H1 (cell line): ENCODE results near the gene GLT8D2. TPM values are rescaled to one million over a fixed set of nuclear protein-coding genes. Genes with fewer than 3 reads are reported as not detected.

Source experiments
- CHD1 ChIP-seq: IDR thresholded peaks from 2 replicates; pipeline ENCODE4 v1.6.1; 2012; ENCODE audit warnings: low read depth, low read length, improper control_type of control experiment
- CREB1 ChIP-seq: IDR thresholded peaks from 2 replicates; pipeline ENCODE4 v1.6.1; 2012; ENCODE audit warnings: inconsistent platforms
- JUND ChIP-seq: IDR thresholded peaks from 2 replicates; pipeline ENCODE4 v1.6.1; 2011; ENCODE audit warnings: mild to moderate bottlenecking, improper control_type of control experiment, low read length
- polyA plus RNA-seq, 7 experiments: library from polyadenylated mRNA; depleted of rRNA in 3 of 7; stranded (reverse) in 5 of 7; unstranded in 2 of 7; fragments of >200 nt in 5 of 7; fragments of 200-250 nt in 2 of 7; gene quantifications; 1 replicate in 5 of 7; 2 replicates in 1 of 7; 4 replicates in 1 of 7; pipeline versions ENCODE4 v1.2.1 to v1.2.3, GENCODE V29; 2011 to 2013; ENCODE audit warnings: missing spikeins in 2 of 7, mixed read lengths in 2 of 7
- total RNA-seq: library from RNA; stranded (reverse); fragmentation: NEBNext Ultra II Directional; extraction: Animal tissue kit (Norgen Biotek cat#: 25700); gene quantifications from 2 replicates; pipeline ENCODE4 v1.2.1, GENCODE V29; 2021

GLT8D2 gene
- total and polyA plus RNA-seq, 2 of the 8 experiments (the other 6 are each of a cell fraction or from before 2014, with no cell fraction given) = 6.8 to 9.8 TPM

DNA sequence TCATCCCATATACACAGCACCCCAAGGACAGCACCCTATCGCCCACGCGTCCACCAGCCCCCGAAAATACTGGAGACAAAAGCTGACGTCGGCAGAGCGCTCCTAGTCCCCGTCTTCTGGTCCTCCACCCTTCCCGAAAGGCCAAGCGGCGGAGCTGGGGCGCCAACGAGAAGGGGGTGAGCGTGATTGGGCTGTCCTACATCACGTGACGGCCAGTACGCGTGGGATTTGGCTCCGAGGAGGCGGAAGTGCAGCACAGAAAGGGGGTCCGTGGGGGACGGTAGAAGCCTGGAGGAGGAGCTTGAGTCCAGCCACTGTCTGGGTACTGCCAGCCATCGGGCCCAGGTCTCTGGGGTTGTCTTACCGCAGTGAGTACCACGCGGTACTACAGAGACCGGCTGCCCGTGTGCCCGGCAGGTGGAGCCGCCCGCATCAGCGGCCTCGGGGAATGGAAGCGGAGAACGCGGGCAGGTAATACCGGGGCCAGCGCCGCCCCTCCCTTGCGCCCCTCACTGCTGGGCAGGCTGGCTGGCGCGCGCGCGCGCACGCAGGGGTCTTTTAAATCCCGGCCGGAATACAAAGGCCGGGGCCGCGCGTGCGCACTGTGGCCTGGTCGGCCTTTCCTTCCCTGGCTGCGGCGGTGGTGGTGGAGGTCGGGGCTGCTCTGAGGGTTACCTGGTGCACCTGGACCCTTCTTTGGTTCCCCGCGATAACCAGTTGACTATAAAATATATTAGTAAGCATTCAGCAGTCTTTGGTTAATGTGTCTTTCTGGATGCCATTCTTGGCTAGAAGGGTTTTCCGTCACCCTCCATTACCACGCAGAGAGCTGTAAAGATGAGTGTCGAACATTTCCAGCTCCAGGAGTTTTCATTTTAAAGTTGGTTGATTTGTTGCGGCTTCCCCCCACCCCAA is 84.1 kb downstream of the GLT8D2 start, which contains the start of gene TDG (continued):
- TF ChIP-seq CHD1 (no peak), JUND (no peak), CREB1 (peak; percentile 54)
